Measurements from ENCODE around the gene IFI44L. TPM values are rescaled to one million over a fixed set of nuclear protein-coding genes. Genes with fewer than 3 reads are reported as not detected.

The IFI44L gene
- total RNA-seq, 3 donors from 2014 or later (not counting 1 experiment from before 2014, with no cell fraction given) = 5.2 to 12.6 (median 6.7) TPM

GRCh38 chr1:78607334-78607927 is 12.8 kb upstream of the IFI44L start:
- no peak overlapping the region for H3K4me3 ChIP-seq (ENCODE audit: low read length)
- TF ChIP-seq CTCF (IDR thresholded peaks at IDR 0.05) = no peak
- Mint-ChIP-seq H3K4me1 (no peaks in the 10 kb centered on the region), H3K27ac (no peak overlapping the region), H3K36me3 (no peaks in the 10 kb centered on the region), H3K4me3 (no peak overlapping the region), H3K9me3 (no peaks in the 10 kb centered on the region), H3K27me3 (ENCODE audit: low read depth in 2 of 2) (peaks cover 6 to 10% of the 10 kb centered on the region in 2 donors)
- WGBS (ENCODE audit: insufficient coverage) = 87% methylated on average over 5 of the region's 5 CpGs
- no peak overlapping the region for H3K27ac ChIP-seq (ENCODE audit: low read length)
- no peak for DNase-seq
- no peaks in the 10 kb centered on the region for H3K36me3 ChIP-seq (ENCODE audit: control insufficient read depth, insufficient read depth, low read length)
- no peaks in the 10 kb centered on the region for H3K27me3 ChIP-seq (ENCODE audit: control insufficient read depth, insufficient read depth, low read length)
- no peak for ATAC-seq
- H3K4me1 ChIP-seq (ENCODE audit: control insufficient read depth, insufficient read depth, low read length) = no peaks in the 10 kb centered on the region
- intact Hi-C loops (cut with micrococcal nuclease) = no loop called here
- no peaks in the 10 kb centered on the region for H3K9me3 ChIP-seq (ENCODE audit: control insufficient read depth, insufficient read depth, low read length)

GRCh38 chr1:78607944-78608343 is 12.3 kb upstream of the IFI44L start:
- no peaks in the 10 kb centered on the region for H3K27me3 ChIP-seq (ENCODE audit: control insufficient read depth, insufficient read depth, low read length)
- no peaks in the 10 kb centered on the region for H3K9me3 ChIP-seq (ENCODE audit: control insufficient read depth, insufficient read depth, low read length)
- H3K27ac Mint-ChIP-seq = no peak overlapping the region
- H3K9me3 Mint-ChIP-seq = no peaks in the 10 kb centered on the region
- peaks cover 6 to 10% of the 10 kb centered on the region in 2 donors for H3K27me3 Mint-ChIP-seq (ENCODE audit: low read depth in 2 of 2)
- H3K4me3 Mint-ChIP-seq = no peak overlapping the region
- no peaks in the 10 kb centered on the region for H3K36me3 ChIP-seq (ENCODE audit: control insufficient read depth, insufficient read depth, low read length)
- no peaks in the 10 kb centered on the region for H3K36me3 Mint-ChIP-seq
- 67% methylated on average over 4 of the region's 4 CpGs for WGBS (ENCODE audit: insufficient coverage)
- no peak overlapping the region for H3K4me3 ChIP-seq (ENCODE audit: low read length)
- H3K4me1 Mint-ChIP-seq = no peaks in the 10 kb centered on the region
- H3K4me1 ChIP-seq (ENCODE audit: control insufficient read depth, insufficient read depth, low read length) = no peaks in the 10 kb centered on the region
- no peak for TF ChIP-seq CTCF (IDR thresholded peaks at IDR 0.05)
- intact Hi-C loops (cut with micrococcal nuclease) = no loop called here
- DNase-seq = no peak
- no peak overlapping the region for H3K27ac ChIP-seq (ENCODE audit: low read length)
- ATAC-seq = no peak

- Mint-ChIP-seq H3K9me3 (no peaks in the 10 kb centered on the region), H3K36me3 (no peaks in the 10 kb centered on the region), H3K4me1 (peaks cover 31 to 40% of the 10 kb centered on the region in 2 donors), H3K27ac (no peak overlapping the region), H3K4me3 (no peak overlapping the region), H3K27me3 (ENCODE audit: low read depth in 2 of 2) (no peaks in the 10 kb centered on the region)
- Histone ChIP-seq H3K27ac (ENCODE audit: low read length) (no peak overlapping the region), H3K4me1 (ENCODE audit: control insufficient read depth, insufficient read depth, low read length) (peaks cover 8% of the 10 kb centered on the region), H3K27me3 (ENCODE audit: control insufficient read depth, insufficient read depth, low read length) (no peaks in the 10 kb centered on the region), H3K4me3 (ENCODE audit: low read length) (no peak overlapping the region), H3K9me3 (ENCODE audit: control insufficient read depth, insufficient read depth, low read length) (no peaks in the 10 kb centered on the region), H3K36me3 (ENCODE audit: control insufficient read depth, insufficient read depth, low read length) (no peaks in the 10 kb centered on the region)
- intact Hi-C loops (cut with micrococcal nuclease) = loop anchor here (1.0 to 10.0 kb wide), 3 partner anchors 32 to 473 kb away; partner anchors contain the start of gene IFI44
- peak; percentile 76 for TF ChIP-seq CTCF (IDR thresholded peaks at IDR 0.05)
- DNase-seq = peak; percentile 20 to 90
- WGBS (ENCODE audit: insufficient coverage) = 41% methylated on average over 7 of the region's 7 CpGs
- peak; percentile 75 to 88 (median 83) for ATAC-seq
Measured at GRCh38 chr1:78617615-78618026, 2.6 kb upstream of the IFI44L start.

- no peak overlapping the region for H3K27ac ChIP-seq (ENCODE audit: low read length)
- H3K9me3 Mint-ChIP-seq = no peaks in the 10 kb centered on the region
- no peaks in the 10 kb centered on the region for H3K9me3 ChIP-seq (ENCODE audit: control insufficient read depth, insufficient read depth, low read length)
- H3K4me1 ChIP-seq (ENCODE audit: control insufficient read depth, insufficient read depth, low read length) = peaks cover 8% of the 10 kb centered on the region
- intact Hi-C loops (cut with micrococcal nuclease) = loop anchor here (10.0 kb wide), 1 partner anchor 474 kb away; no protein-coding TSS in a partner anchor
- H3K4me3 Mint-ChIP-seq = peak overlapping the region; percentile 76
- H3K4me1 Mint-ChIP-seq = peaks cover 36 to 40% of the 10 kb centered on the region in 2 donors
- H3K36me3 ChIP-seq (ENCODE audit: control insufficient read depth, insufficient read depth, low read length) = no peaks in the 10 kb centered on the region
- TF ChIP-seq CTCF (IDR thresholded peaks at IDR 0.05) = no peak
- no peaks in the 10 kb centered on the region for H3K27me3 ChIP-seq (ENCODE audit: control insufficient read depth, insufficient read depth, low read length)
- H3K4me3 ChIP-seq (ENCODE audit: low read length) = no peak overlapping the region
- 92% methylated on average over 3 of the region's 3 CpGs for WGBS (ENCODE audit: insufficient coverage)
- H3K27me3 Mint-ChIP-seq (ENCODE audit: low read depth in 2 of 2) = no peaks in the 10 kb centered on the region
- H3K36me3 Mint-ChIP-seq = no peaks in the 10 kb centered on the region
- DNase-seq = no peak
- ATAC-seq = no peak
- peak overlapping the region; percentile 77 to 82 for H3K27ac Mint-ChIP-seq
Measured at GRCh38 chr1:78619032-78619431, 1.2 kb upstream of the IFI44L start.
